Measurements from ENCODE around the gene LHFPL3. TPM values are rescaled to one million over a fixed set of nuclear protein-coding genes. Genes with fewer than 3 reads are reported as not detected.

Gene LHFPL3
- total RNA-seq, 2 donors from 2014 or later: not detected

DNA sequence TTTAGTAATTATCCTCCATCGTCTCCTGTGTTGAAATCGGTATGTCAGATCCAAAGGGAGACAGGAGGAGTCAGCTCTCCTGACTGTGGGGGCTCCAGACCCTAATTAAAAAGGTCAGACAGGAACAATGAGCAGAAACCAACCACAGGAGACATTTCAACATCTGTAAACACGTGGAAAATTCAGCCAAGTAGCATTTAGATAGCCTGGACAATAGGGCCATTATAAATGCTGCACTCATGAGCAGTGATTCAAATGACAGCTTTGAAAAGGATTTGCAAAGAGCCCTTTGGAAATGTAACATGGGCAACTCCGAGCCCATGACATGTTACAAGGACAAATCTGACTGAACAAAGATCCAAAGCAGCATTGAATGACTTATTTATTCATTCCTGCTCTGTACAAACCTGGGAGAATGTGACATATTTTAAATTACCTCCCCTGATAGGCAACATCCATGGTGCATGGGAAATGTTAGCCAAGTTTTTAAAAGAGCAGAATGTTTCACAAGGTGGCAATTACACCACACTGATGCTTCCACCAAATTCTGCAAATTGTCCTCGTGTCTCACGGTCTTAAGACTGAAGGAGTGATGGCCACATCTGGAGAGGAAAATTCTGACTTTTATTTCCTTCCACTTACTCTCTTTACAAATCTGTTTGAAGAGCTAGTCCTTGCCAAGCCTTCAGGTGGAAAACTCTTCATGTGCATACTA lies 572.3 kb downstream of the LHFPL3 start:
- Mint-ChIP-seq H3K27me3 (ENCODE audit: low read depth) (peaks cover 5% of the 10 kb centered on the region), H3K4me1 (ENCODE audit: low read depth) (peaks cover 8% of the 10 kb centered on the region), H3K27ac (no peak overlapping the region), H3K9me3 (no peaks in the 10 kb centered on the region), H3K36me3 (ENCODE audit: insufficient read depth in 2 of 2) (no peaks in the 10 kb centered on the region), H3K4me3 (no peak overlapping the region)
- no peak for ATAC-seq (replicated peaks in 1 of 2)
- no peak for DNase-seq

DNA sequence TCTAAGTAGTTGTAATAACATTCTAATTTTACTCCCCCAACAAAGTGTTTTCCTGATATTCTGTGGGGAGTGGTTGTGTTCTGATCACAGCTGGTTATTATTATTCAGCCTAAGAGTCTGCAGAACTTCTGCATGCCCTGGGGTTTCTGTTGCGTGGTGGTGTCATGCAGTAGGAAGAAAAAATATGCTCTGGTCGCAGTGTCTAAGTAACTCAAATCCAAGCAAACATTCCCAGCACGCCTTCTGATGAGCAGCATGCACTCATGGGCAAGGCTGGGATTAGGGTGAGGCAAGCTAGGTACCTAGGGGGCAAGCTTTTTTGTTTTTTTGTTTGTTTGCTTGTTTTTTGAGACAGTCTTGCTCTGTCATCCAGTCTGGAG lies 572.8 kb downstream of the LHFPL3 start:
- Mint-ChIP-seq H3K27me3 (ENCODE audit: low read depth) (peaks cover 10% of the 10 kb centered on the region), H3K4me1 (ENCODE audit: low read depth) (peaks cover 8% of the 10 kb centered on the region), H3K27ac (no peak overlapping the region), H3K36me3 (ENCODE audit: insufficient read depth in 2 of 2) (no peaks in the 10 kb centered on the region), H3K9me3 (no peaks in the 10 kb centered on the region), H3K4me3 (no peak overlapping the region)
- DNase-seq (no peak), ATAC-seq (replicated peaks in 1 of 2) (no peak)

DNA sequence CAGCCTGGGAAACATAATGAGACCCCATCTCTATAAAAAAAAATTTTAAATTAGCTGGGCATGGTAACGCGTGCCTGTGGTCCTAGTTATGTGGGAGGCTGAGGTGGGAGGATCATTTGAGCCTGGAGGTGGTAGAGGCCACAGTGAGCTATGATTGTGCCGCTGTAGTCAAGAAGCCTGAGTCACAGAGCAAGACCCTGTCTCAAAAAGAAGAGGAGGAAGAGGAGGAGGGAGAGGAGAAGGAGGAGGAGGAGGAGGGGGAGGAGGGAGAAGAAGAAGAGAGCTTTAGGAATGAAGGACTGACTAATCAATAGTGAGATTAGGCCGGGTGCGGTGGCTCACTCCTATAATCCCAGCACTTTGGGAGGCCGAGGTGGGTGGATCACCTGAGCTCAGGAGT lies 573.8 kb downstream of the LHFPL3 start:
- H3K4me1 Mint-ChIP-seq (ENCODE audit: low read depth): peaks cover 6% of the 10 kb centered on the region
- DNase-seq (no peak), ATAC-seq (replicated peaks in 1 of 2) (no peak)
- H3K27me3 Mint-ChIP-seq (ENCODE audit: low read depth): peaks cover 16% of the 10 kb centered on the region
- no peaks in the 10 kb centered on the region for H3K9me3 Mint-ChIP-seq
- no peaks in the 10 kb centered on the region for H3K36me3 Mint-ChIP-seq (ENCODE audit: insufficient read depth in 2 of 2)
- H3K4me3 Mint-ChIP-seq: no peak overlapping the region
- H3K27ac Mint-ChIP-seq: no peak overlapping the region

DNA sequence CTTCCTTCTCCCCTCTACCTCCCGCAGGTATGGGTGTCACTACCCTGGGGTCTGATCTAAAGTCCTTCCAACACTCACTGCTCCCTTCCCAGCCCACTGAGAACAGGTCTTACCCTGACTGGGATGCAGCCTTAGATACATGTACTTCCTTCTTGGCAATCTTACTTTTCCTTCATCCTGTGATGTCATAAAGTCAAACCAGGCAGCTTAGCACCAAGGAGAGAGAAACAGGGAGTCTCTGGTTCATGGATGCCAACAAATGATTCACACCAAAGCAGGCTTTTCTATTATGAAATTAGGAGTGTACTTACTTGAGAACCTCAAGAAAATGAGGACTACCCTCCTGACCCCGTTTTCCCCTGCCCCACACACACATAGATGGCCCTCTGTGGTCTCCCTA lies 574.6 kb downstream of the LHFPL3 start:
- no peaks in the 10 kb centered on the region for H3K36me3 Mint-ChIP-seq (ENCODE audit: insufficient read depth in 2 of 2)
- ATAC-seq (replicated peaks in 1 of 2) (no peak), DNase-seq (no peak)
- no peak overlapping the region for H3K4me3 Mint-ChIP-seq
- H3K27ac Mint-ChIP-seq: no peak overlapping the region
- H3K9me3 Mint-ChIP-seq: no peaks in the 10 kb centered on the region
- peaks cover 16% of the 10 kb centered on the region for H3K27me3 Mint-ChIP-seq (ENCODE audit: low read depth)
- H3K4me1 Mint-ChIP-seq (ENCODE audit: low read depth): no peaks in the 10 kb centered on the region

DNA sequence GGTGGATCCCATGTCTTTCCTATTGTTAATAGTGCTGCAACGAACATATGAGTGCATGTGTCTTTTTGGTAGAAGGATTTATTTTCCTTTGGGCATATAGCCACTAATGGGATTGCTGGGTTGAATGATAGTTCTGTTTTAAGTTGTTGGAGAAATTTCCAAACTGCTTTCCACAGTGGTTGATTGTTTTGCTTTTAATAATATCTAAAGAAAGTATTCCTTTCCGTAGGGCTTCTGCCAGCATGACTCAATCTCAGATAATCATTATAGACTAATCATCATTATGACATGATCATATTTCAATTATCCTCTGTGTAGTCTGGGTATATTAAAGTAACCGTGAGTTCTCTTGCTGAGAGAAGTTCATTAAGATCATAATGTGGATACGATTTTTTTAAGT lies 575.4 kb downstream of the LHFPL3 start:
- H3K4me3 Mint-ChIP-seq: no peak overlapping the region
- no peaks in the 10 kb centered on the region for H3K9me3 Mint-ChIP-seq
- H3K27me3 Mint-ChIP-seq (ENCODE audit: low read depth): peaks cover 20% of the 10 kb centered on the region

DNA sequence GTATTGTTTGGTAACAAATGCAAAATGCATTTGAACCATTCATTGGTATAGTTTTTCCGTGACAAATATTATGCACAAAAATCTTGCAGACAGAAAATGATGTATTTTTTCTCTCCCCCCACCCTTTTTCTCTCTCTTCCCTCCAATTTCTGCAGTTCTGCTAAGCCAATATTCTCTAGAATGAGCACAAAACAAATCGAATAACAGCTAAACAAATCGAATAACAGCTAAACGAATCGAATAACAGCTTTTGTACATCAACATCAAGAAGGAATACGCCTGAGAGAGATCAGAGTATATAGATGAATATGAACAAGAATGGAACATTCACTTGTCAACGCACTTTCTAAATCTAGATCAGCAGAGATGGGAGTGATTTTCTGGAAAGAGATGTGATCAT lies 577.6 kb downstream of the LHFPL3 start:
- H3K9me3 Mint-ChIP-seq: no peaks in the 10 kb centered on the region
- no peak overlapping the region for H3K27ac Mint-ChIP-seq
- no peak overlapping the region for H3K4me3 Mint-ChIP-seq
- ATAC-seq (replicated peaks in 1 of 2): no peak
- H3K27me3 Mint-ChIP-seq (ENCODE audit: low read depth): peaks cover 18% of the 10 kb centered on the region
- no peak for DNase-seq
- no peaks in the 10 kb centered on the region for H3K4me1 Mint-ChIP-seq (ENCODE audit: low read depth)
- no peaks in the 10 kb centered on the region for H3K36me3 Mint-ChIP-seq (ENCODE audit: insufficient read depth in 2 of 2)

More for the DNA sequence above, 575.4 kb downstream of the LHFPL3 start:
- no peak overlapping the region for H3K27ac Mint-ChIP-seq
- no peak for DNase-seq
- no peak for ATAC-seq (replicated peaks in 1 of 2)
- H3K36me3 Mint-ChIP-seq (ENCODE audit: insufficient read depth in 2 of 2): no peaks in the 10 kb centered on the region
- H3K4me1 Mint-ChIP-seq (ENCODE audit: low read depth): no peaks in the 10 kb centered on the region

DNA sequence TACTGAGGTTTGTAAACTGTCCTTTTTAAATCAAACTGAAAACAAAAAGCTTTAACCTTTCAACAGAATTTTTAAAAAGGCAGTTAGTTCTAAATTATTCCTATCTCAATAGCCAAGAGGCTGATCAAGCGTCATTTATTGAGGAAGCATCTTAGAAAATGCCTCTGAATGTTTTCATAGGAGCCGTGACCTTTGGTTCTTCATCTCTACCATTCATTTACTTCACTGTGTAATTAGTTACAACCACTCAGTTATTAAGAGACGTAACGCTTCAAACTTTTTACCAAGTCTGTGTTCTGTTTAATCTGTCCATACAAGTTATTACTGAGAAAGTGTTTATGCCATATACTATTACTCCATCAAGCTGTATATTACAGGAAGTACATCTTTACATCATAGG lies 578.2 kb downstream of the LHFPL3 start:
- ATAC-seq (replicated peaks in 1 of 2): no peak
- Mint-ChIP-seq H3K4me1 (ENCODE audit: low read depth) (no peaks in the 10 kb centered on the region), H3K36me3 (ENCODE audit: insufficient read depth in 2 of 2) (no peaks in the 10 kb centered on the region), H3K27ac (no peak overlapping the region), H3K9me3 (no peaks in the 10 kb centered on the region), H3K4me3 (no peak overlapping the region), H3K27me3 (ENCODE audit: low read depth) (peaks cover 18% of the 10 kb centered on the region)
- no peak for DNase-seq

DNA sequence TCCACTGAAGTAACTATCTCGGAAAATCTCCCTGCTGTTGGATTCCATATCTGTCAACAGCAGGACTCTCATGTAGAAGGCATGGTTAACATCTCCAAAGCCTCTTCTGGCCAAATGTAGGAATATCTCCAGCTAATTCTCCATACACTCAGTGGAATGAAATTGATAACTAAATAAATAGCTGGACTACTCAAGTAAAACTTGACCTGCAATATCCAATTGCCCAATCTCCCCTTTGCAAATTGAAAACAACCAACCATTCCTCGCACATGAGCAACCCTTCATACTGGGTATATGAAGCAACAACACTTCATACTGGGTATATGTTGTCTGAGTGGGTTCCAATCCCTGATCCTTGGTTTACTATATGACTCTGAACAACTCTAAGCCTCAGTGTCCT lies 580.2 kb downstream of the LHFPL3 start:
- Mint-ChIP-seq H3K36me3 (ENCODE audit: insufficient read depth in 2 of 2) (no peaks in the 10 kb centered on the region), H3K4me1 (ENCODE audit: low read depth) (no peaks in the 10 kb centered on the region)
- DNase-seq: no peak

DNA sequence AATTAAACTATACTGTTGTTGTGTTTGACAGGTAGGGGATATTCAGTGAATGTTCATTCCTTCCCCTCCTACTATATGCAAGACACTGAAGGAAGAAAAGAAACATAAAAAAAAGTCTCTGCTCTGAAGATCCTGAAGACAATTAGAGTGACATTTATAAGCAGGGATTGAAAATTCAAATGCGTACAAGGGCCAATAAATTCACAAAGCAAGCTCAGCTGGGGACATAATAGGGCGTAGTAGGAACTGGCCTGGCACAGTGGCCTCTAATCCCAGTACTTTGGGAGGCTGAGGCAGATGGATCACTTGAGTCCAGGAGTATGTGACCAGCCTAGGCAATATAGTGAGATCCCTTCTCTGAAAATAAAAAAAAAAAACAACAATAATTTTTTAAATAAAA lies 580.7 kb downstream of the LHFPL3 start:
- Mint-ChIP-seq H3K9me3 (no peaks in the 10 kb centered on the region), H3K36me3 (ENCODE audit: insufficient read depth in 2 of 2) (no peaks in the 10 kb centered on the region), H3K4me3 (no peak overlapping the region), H3K27ac (no peak overlapping the region), H3K27me3 (ENCODE audit: low read depth) (peaks cover 18% of the 10 kb centered on the region), H3K4me1 (ENCODE audit: low read depth) (no peaks in the 10 kb centered on the region)
- ATAC-seq (replicated peaks in 1 of 2): no peak
- no peak for DNase-seq

More for the DNA sequence above, 580.2 kb downstream of the LHFPL3 start:
- no peak for ATAC-seq (replicated peaks in 1 of 2)
- Mint-ChIP-seq H3K4me3 (no peak overlapping the region), H3K27me3 (ENCODE audit: low read depth) (peaks cover 18% of the 10 kb centered on the region), H3K27ac (no peak overlapping the region), H3K9me3 (no peaks in the 10 kb centered on the region)

DNA sequence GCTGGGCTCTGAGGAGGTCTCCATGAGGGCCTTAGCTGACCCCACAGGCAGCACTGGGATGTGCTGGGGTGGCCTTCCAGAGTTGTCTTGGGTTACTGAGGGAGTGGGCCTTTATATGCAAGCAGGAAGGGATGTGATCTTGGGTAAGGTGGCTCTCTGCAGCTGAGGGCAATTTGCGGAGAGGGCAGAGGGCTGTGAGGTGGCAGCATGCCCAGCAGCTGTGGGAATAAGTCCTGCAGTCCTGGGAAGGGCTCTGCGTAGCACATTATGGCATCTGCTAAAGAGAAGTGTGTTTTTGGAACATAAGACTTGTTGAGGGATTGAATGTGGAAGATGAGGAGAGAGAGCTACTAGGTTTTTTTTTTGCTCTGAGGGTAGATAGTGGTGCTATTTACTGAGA lies 586.0 kb downstream of the LHFPL3 start:
- peaks cover 6% of the 10 kb centered on the region for H3K27me3 Mint-ChIP-seq (ENCODE audit: low read depth)
- H3K27ac Mint-ChIP-seq: no peak overlapping the region
- DNase-seq (no peak), ATAC-seq (replicated peaks in 1 of 2) (no peak)
- H3K4me1 Mint-ChIP-seq (ENCODE audit: low read depth): no peaks in the 10 kb centered on the region
- no peaks in the 10 kb centered on the region for H3K9me3 Mint-ChIP-seq
- H3K36me3 Mint-ChIP-seq (ENCODE audit: insufficient read depth in 2 of 2): no peaks in the 10 kb centered on the region
- H3K4me3 Mint-ChIP-seq: no peak overlapping the region

DNA sequence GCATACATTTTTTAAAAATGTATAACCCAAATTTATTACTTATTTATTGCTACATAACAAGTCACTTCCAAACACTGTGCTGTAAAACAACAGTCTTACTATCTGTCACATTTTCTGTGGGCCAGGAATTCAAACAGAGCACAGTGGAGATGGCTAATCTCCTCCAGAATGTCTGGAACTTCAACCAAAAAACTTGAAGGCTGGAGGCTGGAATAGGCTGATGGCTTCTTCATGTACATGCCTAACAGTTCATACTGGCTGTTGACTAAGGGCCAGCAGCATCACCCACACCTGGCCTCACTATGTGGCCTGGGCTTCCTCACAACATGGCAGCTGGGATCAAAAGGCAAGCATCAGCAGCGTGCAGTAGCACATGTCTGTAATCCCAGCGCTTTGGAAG lies 593.2 kb downstream of the LHFPL3 start:
- ATAC-seq (replicated peaks in 1 of 2): no peak

DNA sequence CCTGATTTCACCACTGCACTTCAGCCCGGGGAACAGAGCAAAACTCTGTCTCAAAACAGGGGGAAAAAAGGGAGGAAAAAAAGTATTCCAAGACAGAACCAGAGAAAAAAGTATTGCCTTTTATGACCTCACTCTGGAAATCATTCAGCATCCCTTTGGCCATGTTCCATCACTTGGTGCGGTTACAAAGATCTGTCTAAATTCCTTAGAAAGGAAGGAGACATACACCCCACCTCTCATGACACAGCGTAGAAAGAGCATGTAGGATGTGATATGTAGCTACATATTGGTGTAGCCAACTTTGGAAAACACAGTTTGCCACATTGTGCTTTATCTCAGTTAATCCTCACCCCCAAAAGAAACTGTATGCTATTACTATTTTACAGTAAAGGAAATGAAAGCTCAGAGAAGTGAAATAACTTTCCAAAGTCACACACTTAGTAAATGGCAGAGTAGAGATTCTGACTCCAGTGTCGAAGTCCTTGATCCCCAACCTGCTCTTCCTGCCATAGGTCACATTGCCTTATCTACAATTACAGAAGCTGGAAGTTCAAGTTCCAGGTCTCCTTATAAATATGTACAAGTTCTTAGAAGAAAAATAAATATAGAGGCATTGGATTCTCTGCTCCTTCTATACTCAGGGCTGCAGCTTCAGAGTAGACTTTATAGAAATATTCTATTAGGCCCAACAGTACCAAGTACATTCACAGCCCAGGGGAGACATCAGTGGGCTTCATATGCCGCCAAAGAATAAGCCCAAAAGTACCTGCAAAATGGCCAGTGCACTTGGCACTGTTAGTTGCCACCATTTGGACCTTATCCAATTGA lies 594.0 kb downstream of the LHFPL3 start:
- Mint-ChIP-seq H3K36me3 (ENCODE audit: insufficient read depth in 2 of 2) (no peaks in the 10 kb centered on the region), H3K27me3 (ENCODE audit: low read depth) (no peaks in the 10 kb centered on the region), H3K27ac (no peak overlapping the region), H3K9me3 (no peaks in the 10 kb centered on the region), H3K4me1 (ENCODE audit: low read depth) (peaks cover 9% of the 10 kb centered on the region), H3K4me3 (no peak overlapping the region)
- DNase-seq (no peak), ATAC-seq (replicated peaks in 1 of 2) (no peak)

More for the DNA sequence above, 593.2 kb downstream of the LHFPL3 start:
- Mint-ChIP-seq H3K27ac (no peak overlapping the region), H3K9me3 (no peaks in the 10 kb centered on the region), H3K36me3 (ENCODE audit: insufficient read depth in 2 of 2) (no peaks in the 10 kb centered on the region), H3K4me3 (no peak overlapping the region), H3K4me1 (ENCODE audit: low read depth) (peaks cover 9% of the 10 kb centered on the region), H3K27me3 (ENCODE audit: low read depth) (no peaks in the 10 kb centered on the region)
- DNase-seq: no peak

DNA sequence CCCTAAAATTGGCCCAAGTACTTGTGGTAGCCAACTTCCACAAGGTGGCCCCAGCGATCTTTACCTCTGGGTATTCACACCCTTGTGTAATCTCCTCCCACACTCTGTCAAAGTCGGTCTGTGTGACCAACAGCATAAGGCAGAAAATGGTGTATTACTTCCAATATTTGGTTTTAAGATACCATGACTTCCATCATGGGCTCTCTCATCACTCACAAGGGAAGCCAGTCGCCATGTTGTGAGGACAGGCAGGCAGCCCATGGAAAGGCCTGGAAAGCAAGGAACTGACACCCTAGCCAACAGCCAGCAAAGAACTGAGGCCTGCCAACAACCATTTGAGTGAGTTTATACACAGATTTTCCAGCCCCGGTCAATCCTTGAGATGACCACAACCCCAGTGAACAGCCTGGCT lies 594.6 kb downstream of the LHFPL3 start:
- H3K4me1 Mint-ChIP-seq (ENCODE audit: low read depth): peaks cover 9% of the 10 kb centered on the region
- H3K36me3 Mint-ChIP-seq (ENCODE audit: insufficient read depth in 2 of 2): no peaks in the 10 kb centered on the region
- H3K27me3 Mint-ChIP-seq (ENCODE audit: low read depth): no peaks in the 10 kb centered on the region
- ATAC-seq (replicated peaks in 1 of 2): peak; percentile 99 to 100
- DNase-seq: peak; percentile 80 to 86
- no peak overlapping the region for H3K4me3 Mint-ChIP-seq
- no peaks in the 10 kb centered on the region for H3K9me3 Mint-ChIP-seq
- peak overlapping the region; percentile 15 for H3K27ac Mint-ChIP-seq
